OCI-LY7 (cell line): Measurements from ENCODE around the gene TECTA. TPM values are rescaled to one million over a fixed set of nuclear protein-coding genes. Genes with fewer than 3 reads are reported as not detected.

ENCODE experiments used
- BruUV-seq: library from RNA; stranded (reverse); fragments of 400-500 nt; replicated peaks from 2 replicates; lab custom pipeline; 2021; lab: Mats Ljungman, UMichigan
- CTCF ChIA-PET: fragments of 300-600 bp; sonication (Branson Sonifier 250); formaldehyde crosslinking; loops from one replicate; lab custom pipeline; 2022; ENCODE audit warnings: antibody characterized with exemption; ENCODE audit not compliant: unreplicated experiment; lab: Charles Lee
- POLR2A ChIA-PET: fragments of 300-600 bp; sonication (Branson Sonifier 250); formaldehyde crosslinking; loops from one replicate; lab custom pipeline; 2022; ENCODE audit warnings: antibody characterized with exemption; lab: Charles Lee
- DNase-seq: peaks from one replicate; pipeline ENCODE4 v3.0.0-alpha.2; 2015; ENCODE audit warnings: low spot score
- H2AFZ ChIP-seq: fragments of 200-600 bp; sonication (generic), shearing (Covaris generic); 2 replicates; pipeline ENCODE4 v1.6.1; 2014; ENCODE audit warnings: mild to moderate bottlenecking, antibody characterized with exemption, low read length, moderate library complexity
- H3K27ac ChIP-seq: fragments of 200-600 bp; sonication (generic); 2 replicates; pipeline ENCODE4 v1.5.1; 2014; ENCODE audit warnings: mixed run types, low read depth, mild to moderate bottlenecking, moderate library complexity, low read length, inconsistent platforms; ENCODE audit not compliant: poor library complexity, severe bottlenecking
- H3K36me3 ChIP-seq: fragments of 200-600 bp; sonication (generic); 2 replicates; pipeline ENCODE4 v1.6.1; 2014; ENCODE audit warnings: mild to moderate bottlenecking, antibody characterized with exemption, low read length, moderate library complexity, mixed read lengths; ENCODE audit not compliant: insufficient read depth
- H3K4me1 ChIP-seq: fragments of 200-600 bp; sonication (generic); 2 replicates; pipeline ENCODE4 v1.5.1; 2014; ENCODE audit warnings: mild to moderate bottlenecking, low read length; ENCODE audit not compliant: insufficient read depth, poor library complexity, severe bottlenecking
- H3K4me2 ChIP-seq: fragments of 200-600 bp; sonication (generic); 2 replicates; pipeline ENCODE4 v1.6.1; 2014; ENCODE audit warnings: mild to moderate bottlenecking, low read length
- H3K4me3 ChIP-seq: fragments of 200-600 bp; sonication (generic); 2 replicates; pipeline ENCODE4 v1.5.1; 2014; ENCODE audit warnings: mild to moderate bottlenecking, low read depth, low read length; ENCODE audit not compliant: poor library complexity, severe bottlenecking
- H3K79me2 ChIP-seq: fragments of 200-600 bp; sonication (generic); 2 replicates; pipeline ENCODE4 v1.6.1; 2016; ENCODE audit warnings: low read depth, mild to moderate bottlenecking, low read length, moderate library complexity, mixed read lengths; ENCODE audit not compliant: insufficient read depth
- H3K9me2 ChIP-seq: fragments of 200-600 bp; sonication (generic); 2 replicates; pipeline ENCODE4 v1.6.1; 2016; ENCODE audit warnings: mild to moderate bottlenecking, low read length, mixed read lengths; ENCODE audit not compliant: insufficient read depth
- H3K9me3 ChIP-seq: fragments of 200-600 bp; sonication (generic); 2 replicates; pipeline ENCODE4 v1.6.1; 2014; ENCODE audit warnings: mild to moderate bottlenecking, mixed run types, low read length, mixed read lengths
- H4K20me1 ChIP-seq: fragments of 200-600 bp; sonication (generic); 2 replicates; pipeline ENCODE4 v1.6.1; 2014; ENCODE audit warnings: mild to moderate bottlenecking, antibody characterized with exemption, low read length, moderate library complexity, mixed read lengths; ENCODE audit not compliant: insufficient read depth
- EZH2phosphoT487 ChIP-seq: fragments of 200-600 bp; sonication (generic); IDR thresholded peaks from 2 replicates; pipeline ENCODE4 v1.6.1; 2018; ENCODE audit warnings: low read depth, borderline replicate concordance, mild to moderate bottlenecking, mixed run types, antibody characterized with exemption, low read length, moderate library complexity, mixed read lengths
- intact Hi-C: fragments of 100-400 bp; cut with micrococcal nuclease; formaldehyde crosslinking; loops from one replicate; pipeline ENCODE4 v1.10.0; 2022; ENCODE audit not compliant: unreplicated experiment
- total RNA-seq, 2 experiments: library from RNA; depleted of rRNA in 1 of 2; stranded (reverse); fragments of >200 nt in 1 of 2; shearing (Covaris generic) in 1 of 2; gene quantifications; 2 replicates each; pipeline ENCODE4 v1.2.3, GENCODE V29; 2014 to 2022
- TF ChIP-seq, protein P1 (sequence below): fragments of 200-600 bp; sonication (generic); conservative IDR thresholded peaks from 2 replicates; pipeline ENCODE4 v1.5.1; 2014; ENCODE audit warnings: mild to moderate bottlenecking, antibody characterized with exemption, low read length, moderate library complexity, mixed read lengths

The TECTA gene
- total RNA-seq, 2 experiments from 2014 or later: 0.32 to 0.48 TPM

DNA sequence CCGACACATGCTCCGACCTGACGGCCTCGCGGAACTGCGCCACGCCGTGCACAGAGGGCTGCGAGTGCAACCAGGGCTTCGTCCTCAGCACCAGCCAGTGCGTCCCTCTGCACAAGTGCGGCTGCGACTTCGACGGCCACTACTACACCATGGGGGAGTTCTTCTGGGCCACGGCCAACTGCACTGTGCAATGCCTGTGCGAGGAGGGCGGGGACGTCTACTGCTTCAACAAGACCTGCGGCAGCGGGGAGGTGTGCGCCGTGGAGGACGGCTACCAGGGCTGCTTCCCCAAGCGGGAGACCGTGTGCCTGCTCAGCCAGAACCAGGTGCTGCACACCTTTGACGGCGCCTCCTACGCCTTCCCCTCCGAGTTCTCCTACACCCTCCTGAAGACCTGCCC, 26.8 kb downstream of the TECTA start:
- intact Hi-C loops: no loop called here
- Histone ChIP-seq H3K79me2 (no peaks in the 10 kb centered on the region), H3K36me3 (no peaks in the 10 kb centered on the region), H3K9me3 (no peaks in the 10 kb centered on the region), H3K4me3 (no peak overlapping the region), H3K4me1 (no peaks in the 10 kb centered on the region), H2AFZ (no peak overlapping the region), H3K27ac (no peak overlapping the region), H4K20me1 (no peaks in the 10 kb centered on the region), H3K9me2 (no peaks in the 10 kb centered on the region), H3K4me2 (no peak overlapping the region)
- TF ChIP-seq, protein P1, sequence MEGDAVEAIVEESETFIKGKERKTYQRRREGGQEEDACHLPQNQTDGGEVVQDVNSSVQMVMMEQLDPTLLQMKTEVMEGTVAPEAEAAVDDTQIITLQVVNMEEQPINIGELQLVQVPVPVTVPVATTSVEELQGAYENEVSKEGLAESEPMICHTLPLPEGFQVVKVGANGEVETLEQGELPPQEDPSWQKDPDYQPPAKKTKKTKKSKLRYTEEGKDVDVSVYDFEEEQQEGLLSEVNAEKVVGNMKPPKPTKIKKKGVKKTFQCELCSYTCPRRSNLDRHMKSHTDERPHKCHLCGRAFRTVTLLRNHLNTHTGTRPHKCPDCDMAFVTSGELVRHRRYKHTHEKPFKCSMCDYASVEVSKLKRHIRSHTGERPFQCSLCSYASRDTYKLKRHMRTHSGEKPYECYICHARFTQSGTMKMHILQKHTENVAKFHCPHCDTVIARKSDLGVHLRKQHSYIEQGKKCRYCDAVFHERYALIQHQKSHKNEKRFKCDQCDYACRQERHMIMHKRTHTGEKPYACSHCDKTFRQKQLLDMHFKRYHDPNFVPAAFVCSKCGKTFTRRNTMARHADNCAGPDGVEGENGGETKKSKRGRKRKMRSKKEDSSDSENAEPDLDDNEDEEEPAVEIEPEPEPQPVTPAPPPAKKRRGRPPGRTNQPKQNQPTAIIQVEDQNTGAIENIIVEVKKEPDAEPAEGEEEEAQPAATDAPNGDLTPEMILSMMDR: no peak
- no peak for TF ChIP-seq EZH2phosphoT487
- POLR2A ChIA-PET: no interaction called here
- CTCF ChIA-PET: no interaction called here
- BruUV-seq: no TSS peak
- no peak for DNase-seq

DNA sequence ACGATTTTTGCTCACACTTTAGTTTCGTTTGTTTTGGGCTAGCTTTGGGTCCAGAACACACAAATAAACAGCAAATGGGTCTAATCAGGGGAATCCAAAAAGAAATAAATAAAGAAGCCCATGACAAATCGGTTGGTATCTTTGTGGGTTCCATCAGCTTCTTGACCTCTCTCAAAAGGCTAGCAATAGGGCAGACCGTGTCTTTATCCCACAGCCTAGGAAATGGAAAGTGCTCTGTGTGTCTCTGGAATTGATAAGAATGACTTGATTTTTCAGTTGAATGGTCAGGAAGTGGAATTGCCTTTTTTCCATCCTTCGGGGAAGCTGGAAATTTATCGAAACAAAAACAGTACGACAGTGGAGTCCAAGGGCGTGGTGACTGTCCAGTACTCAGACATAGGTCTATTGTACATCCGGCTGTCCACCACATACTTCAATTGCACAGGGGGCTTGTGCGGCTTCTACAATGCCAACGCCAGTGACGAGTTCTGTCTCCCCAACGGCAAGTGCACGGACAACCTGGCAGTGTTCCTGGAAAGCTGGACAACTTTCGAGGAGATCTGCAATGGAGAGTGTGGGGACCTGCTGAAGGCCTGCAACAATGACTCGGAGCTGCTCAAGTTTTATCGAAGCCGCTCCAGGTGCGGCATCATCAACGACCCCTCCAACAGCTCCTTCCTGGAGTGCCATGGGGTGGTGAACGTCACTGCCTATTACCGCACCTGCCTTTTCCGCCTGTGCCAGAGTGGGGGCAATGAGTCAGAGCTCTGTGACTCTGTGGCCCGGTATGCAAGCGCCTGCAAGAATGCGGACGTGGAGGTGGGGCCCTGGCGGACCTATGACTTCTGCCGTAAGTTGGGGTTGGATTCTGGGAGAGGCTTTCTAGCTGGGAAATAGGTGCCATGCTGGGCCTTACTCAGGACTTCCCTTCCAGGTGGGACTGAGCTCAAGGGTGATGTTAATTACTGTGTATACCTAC, 28.6 kb downstream of the TECTA start:
- Histone ChIP-seq H3K9me2 (no peaks in the 10 kb centered on the region), H3K79me2 (no peaks in the 10 kb centered on the region), H3K4me3 (no peak overlapping the region), H4K20me1 (no peaks in the 10 kb centered on the region), H3K36me3 (no peaks in the 10 kb centered on the region), H3K4me2 (no peak overlapping the region), H3K4me1 (no peaks in the 10 kb centered on the region), H3K9me3 (no peaks in the 10 kb centered on the region), H3K27ac (no peak overlapping the region), H2AFZ (no peak overlapping the region)
- CTCF ChIA-PET: interaction anchor here (0.6 kb wide), 1 partner anchor 581 kb away, joined by 3 read pairs; no protein-coding TSS in a partner anchor
- no peak for DNase-seq
- intact Hi-C loops: no loop called here
- POLR2A ChIA-PET: no interaction called here
- TF ChIP-seq, protein P1: no peak
- no peak for TF ChIP-seq EZH2phosphoT487
- no TSS peak for BruUV-seq

DNA sequence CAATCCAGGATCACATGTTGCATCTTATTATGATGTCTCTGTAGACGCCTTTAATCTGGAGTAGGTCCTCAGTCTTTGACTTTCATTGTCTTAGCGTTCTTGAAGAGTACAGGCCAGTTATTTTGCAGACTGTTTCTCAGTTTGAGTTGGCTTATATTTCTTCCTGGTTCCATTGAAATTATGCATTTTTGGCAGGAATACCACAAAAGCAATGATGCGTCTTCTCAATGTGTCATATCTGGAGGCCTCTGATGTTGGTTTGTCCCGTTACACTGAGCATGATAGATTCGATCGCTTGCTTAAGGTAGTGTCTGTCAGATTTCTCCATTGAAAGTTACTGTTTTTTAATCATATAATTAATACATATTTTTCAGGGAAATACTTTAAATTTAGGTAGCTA, 30.6 kb downstream of the TECTA start:
- H3K36me3 ChIP-seq: no peaks in the 10 kb centered on the region
- TF ChIP-seq, protein P1: no peak
- no peak for TF ChIP-seq EZH2phosphoT487
- H3K4me2 ChIP-seq: no peak overlapping the region
- no peaks in the 10 kb centered on the region for H3K9me3 ChIP-seq
- no TSS peak for BruUV-seq
- no peaks in the 10 kb centered on the region for H3K4me1 ChIP-seq
- H4K20me1 ChIP-seq: no peaks in the 10 kb centered on the region
- no peaks in the 10 kb centered on the region for H3K79me2 ChIP-seq
- H2AFZ ChIP-seq: no peak overlapping the region
- ChIA-PET CTCF (interaction anchor here (0.6 kb wide), 1 partner anchor 491 kb away, joined by 3 read pairs; no protein-coding TSS in a partner anchor), POLR2A (no interaction called here)
- no peaks in the 10 kb centered on the region for H3K9me2 ChIP-seq
- no peak for DNase-seq
- H3K4me3 ChIP-seq: no peak overlapping the region
- intact Hi-C loops: no loop called here
- no peak overlapping the region for H3K27ac ChIP-seq
